Measurements from ENCODE around the gene KCTD5. TPM values are rescaled to one million over a fixed set of nuclear protein-coding genes. Genes with fewer than 3 reads are reported as not detected.

The KCTD5 gene
- total and polyA plus RNA-seq, 2 experiments from 2014 or later, result 31.5 to 32.2 TPM

DNA sequence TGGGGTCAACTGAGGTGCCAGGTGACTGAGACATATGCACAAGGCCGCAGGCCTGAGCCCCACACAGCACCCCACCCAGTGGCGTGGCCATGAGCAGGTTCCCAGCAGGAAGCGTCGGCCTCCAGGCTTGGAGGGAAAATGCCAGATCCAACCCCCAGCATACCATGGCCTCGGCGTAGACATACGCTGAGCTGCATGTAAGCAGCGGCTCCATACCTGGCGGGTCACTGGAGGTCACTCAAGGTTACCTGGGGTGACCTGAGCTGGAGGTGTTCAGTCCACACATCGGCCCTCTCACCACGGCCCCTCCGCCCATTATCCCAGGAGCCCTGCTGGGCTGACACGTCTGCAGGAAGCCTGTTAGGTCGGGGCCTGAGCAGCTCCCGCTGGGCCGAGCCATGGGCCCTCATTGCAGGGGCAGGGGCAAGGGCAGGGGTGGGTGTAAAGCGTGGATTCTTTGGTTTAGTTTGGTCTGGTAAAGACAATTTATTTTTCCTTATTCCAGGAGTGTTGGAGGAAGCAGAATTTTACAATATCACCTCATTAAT is 15.2 kb downstream of the KCTD5 start:
- no peak overlapping the region for H3K4me3 ChIP-seq
- no peaks in the 10 kb centered on the region for H3K4me1 ChIP-seq (ENCODE audit: insufficient read depth)
- H3K36me3 ChIP-seq (replicated peaks; ENCODE audit: insufficient read depth, low read depth), result no peaks in the 10 kb centered on the region
- TF ChIP-seq, protein P1, sequence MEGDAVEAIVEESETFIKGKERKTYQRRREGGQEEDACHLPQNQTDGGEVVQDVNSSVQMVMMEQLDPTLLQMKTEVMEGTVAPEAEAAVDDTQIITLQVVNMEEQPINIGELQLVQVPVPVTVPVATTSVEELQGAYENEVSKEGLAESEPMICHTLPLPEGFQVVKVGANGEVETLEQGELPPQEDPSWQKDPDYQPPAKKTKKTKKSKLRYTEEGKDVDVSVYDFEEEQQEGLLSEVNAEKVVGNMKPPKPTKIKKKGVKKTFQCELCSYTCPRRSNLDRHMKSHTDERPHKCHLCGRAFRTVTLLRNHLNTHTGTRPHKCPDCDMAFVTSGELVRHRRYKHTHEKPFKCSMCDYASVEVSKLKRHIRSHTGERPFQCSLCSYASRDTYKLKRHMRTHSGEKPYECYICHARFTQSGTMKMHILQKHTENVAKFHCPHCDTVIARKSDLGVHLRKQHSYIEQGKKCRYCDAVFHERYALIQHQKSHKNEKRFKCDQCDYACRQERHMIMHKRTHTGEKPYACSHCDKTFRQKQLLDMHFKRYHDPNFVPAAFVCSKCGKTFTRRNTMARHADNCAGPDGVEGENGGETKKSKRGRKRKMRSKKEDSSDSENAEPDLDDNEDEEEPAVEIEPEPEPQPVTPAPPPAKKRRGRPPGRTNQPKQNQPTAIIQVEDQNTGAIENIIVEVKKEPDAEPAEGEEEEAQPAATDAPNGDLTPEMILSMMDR (IDR thresholded peaks at IDR 0.05; ENCODE audit: poor library complexity), result no peak
- TF ChIP-seq EZH2 (IDR thresholded peaks at IDR 0.05; ENCODE audit: borderline replicate concordance), result no peak
- no peak for TF ChIP-seq EZH2phosphoT487 (IDR thresholded peaks at IDR 0.05; ENCODE audit: low read depth, severe bottlenecking, unreplicated experiment)
- H3K27me3 ChIP-seq, result no peaks in the 10 kb centered on the region
- H3K4me2 ChIP-seq, result no peak overlapping the region
- H3K9me2 ChIP-seq (replicated peaks; ENCODE audit: insufficient read depth), result no peaks in the 10 kb centered on the region
- DNase-seq (ENCODE audit: low spot score), result no peak
- WGBS (ENCODE audit: low lambda C conversion rate, missing lambda C conversion rate), result 95% methylated on average over 17 of the region's 17 CpGs
- no peak overlapping the region for H2AFZ ChIP-seq
- no peaks in the 10 kb centered on the region for H4K20me1 ChIP-seq (ENCODE audit: insufficient read depth, poor library complexity, severe bottlenecking)
- H3K79me2 ChIP-seq, result peaks cover 3% of the 10 kb centered on the region
- no peaks in the 10 kb centered on the region for H3K9me3 ChIP-seq (ENCODE audit: low read depth)
- no peak overlapping the region for H3K27ac ChIP-seq

DNA sequence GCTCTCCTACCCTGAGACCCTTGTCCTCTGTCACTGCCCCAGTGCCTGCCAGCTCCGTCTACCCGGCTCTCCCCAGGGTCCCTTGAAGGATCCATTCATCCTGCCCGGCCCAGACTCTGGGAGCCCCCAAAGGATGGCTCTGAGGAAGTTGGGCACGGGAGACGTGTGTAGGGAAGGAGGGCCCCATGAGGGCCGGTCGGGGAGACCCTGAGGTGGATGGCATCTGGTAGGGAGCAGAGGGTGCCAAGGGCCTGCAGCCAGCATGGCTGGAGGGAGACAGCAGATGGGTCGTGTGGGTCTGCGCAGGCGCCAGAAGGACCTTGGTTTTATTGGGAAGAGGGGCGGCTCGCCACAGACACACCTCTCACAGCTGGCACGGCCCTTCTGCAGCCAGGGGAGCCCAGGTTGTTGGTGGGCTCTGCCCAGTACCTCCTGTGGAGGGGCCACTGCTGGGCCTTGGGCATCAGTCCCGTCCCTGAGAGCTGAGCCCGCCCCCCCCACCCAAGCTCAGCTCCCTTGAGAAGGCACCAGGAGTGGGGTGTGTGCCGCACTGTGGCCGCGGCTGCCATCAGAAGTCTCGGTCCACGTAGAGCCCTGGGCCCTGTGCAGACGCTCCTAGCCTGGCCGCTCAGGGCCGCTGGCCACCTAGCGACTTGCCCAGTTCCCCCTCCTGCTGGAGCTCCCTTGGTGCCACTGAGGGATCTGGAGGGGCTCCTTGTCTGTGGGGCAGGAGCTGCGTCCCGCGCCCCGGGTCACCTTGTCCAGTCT is 16.0 kb downstream of the KCTD5 start:
- no peaks in the 10 kb centered on the region for H3K4me1 ChIP-seq (ENCODE audit: insufficient read depth)
- H3K9me2 ChIP-seq (replicated peaks; ENCODE audit: insufficient read depth), result no peaks in the 10 kb centered on the region
- no peaks in the 10 kb centered on the region for H4K20me1 ChIP-seq (ENCODE audit: insufficient read depth, poor library complexity, severe bottlenecking)
- no peak overlapping the region for H2AFZ ChIP-seq
- DNase-seq (ENCODE audit: low spot score), result no peak
- TF ChIP-seq, protein P1 (IDR thresholded peaks at IDR 0.05; ENCODE audit: poor library complexity), result no peak
- TF ChIP-seq EZH2phosphoT487 (IDR thresholded peaks at IDR 0.05; ENCODE audit: low read depth, severe bottlenecking, unreplicated experiment) (no peak), EZH2 (IDR thresholded peaks at IDR 0.05; ENCODE audit: borderline replicate concordance) (no peak)
- H3K79me2 ChIP-seq, result no peaks in the 10 kb centered on the region
- H3K9me3 ChIP-seq (ENCODE audit: low read depth), result no peaks in the 10 kb centered on the region
- H3K4me3 ChIP-seq, result no peak overlapping the region
- WGBS (ENCODE audit: low lambda C conversion rate, missing lambda C conversion rate), result over 99% methylated on average over 27 of the region's 28 CpGs
- H3K36me3 ChIP-seq (replicated peaks; ENCODE audit: insufficient read depth, low read depth), result no peaks in the 10 kb centered on the region
- H3K4me2 ChIP-seq, result no peak overlapping the region
- H3K27me3 ChIP-seq, result no peaks in the 10 kb centered on the region
- no peak overlapping the region for H3K27ac ChIP-seq

GRCh38 chr16:2698965-2699750 is 16.8 kb downstream of the KCTD5 start:
- TF ChIP-seq, protein P1 (IDR thresholded peaks at IDR 0.05; ENCODE audit: poor library complexity), result no peak
- TF ChIP-seq EZH2phosphoT487 (IDR thresholded peaks at IDR 0.05; ENCODE audit: low read depth, severe bottlenecking, unreplicated experiment), result no peak
- no peak for TF ChIP-seq EZH2 (IDR thresholded peaks at IDR 0.05; ENCODE audit: borderline replicate concordance)
- Histone ChIP-seq H3K27ac (no peak overlapping the region), H3K27me3 (no peaks in the 10 kb centered on the region), H4K20me1 (ENCODE audit: insufficient read depth, poor library complexity, severe bottlenecking) (no peaks in the 10 kb centered on the region), H3K79me2 (no peaks in the 10 kb centered on the region), H3K4me3 (no peak overlapping the region), H2AFZ (no peak overlapping the region), H3K36me3 (replicated peaks; ENCODE audit: insufficient read depth, low read depth) (no peaks in the 10 kb centered on the region), H3K4me2 (no peak overlapping the region), H3K9me3 (ENCODE audit: low read depth) (no peaks in the 10 kb centered on the region), H3K4me1 (ENCODE audit: insufficient read depth) (no peaks in the 10 kb centered on the region), H3K9me2 (replicated peaks; ENCODE audit: insufficient read depth) (no peaks in the 10 kb centered on the region)
- no peak for DNase-seq (ENCODE audit: low spot score)
- 94% methylated on average over 32 of the region's 32 CpGs for WGBS (ENCODE audit: low lambda C conversion rate, missing lambda C conversion rate)

Measured in hepatocyte (in vitro differentiated cells).